ENCODE measurements around the gene TH.
A peak's percentile ranks its signal among the peaks of the same experiment; 100 is the strongest.

- TF ChIP-seq CTCF (IDR thresholded peaks at IDR 0.05), result peak in 1 of 6 experiments; percentile 8
- no peak for TF ChIP-seq POLR2A (IDR thresholded peaks at IDR 0.05)
- TF ChIP-seq EP300 (IDR thresholded peaks at IDR 0.05), result no peak
- no peak for TF ChIP-seq POLR2AphosphoS5 (IDR thresholded peaks at IDR 0.05)
Measured at GRCh38 chr11:2139123-2139521, 32.5 kb downstream of the TH start, which contains the start of gene IGF2.

All from upper lobe of left lung (tissue), 4 donors.